ENCODE results near the gene NANP.

NANP gene, protein sequence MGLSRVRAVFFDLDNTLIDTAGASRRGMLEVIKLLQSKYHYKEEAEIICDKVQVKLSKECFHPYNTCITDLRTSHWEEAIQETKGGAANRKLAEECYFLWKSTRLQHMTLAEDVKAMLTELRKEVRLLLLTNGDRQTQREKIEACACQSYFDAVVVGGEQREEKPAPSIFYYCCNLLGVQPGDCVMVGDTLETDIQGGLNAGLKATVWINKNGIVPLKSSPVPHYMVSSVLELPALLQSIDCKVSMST

DNA sequence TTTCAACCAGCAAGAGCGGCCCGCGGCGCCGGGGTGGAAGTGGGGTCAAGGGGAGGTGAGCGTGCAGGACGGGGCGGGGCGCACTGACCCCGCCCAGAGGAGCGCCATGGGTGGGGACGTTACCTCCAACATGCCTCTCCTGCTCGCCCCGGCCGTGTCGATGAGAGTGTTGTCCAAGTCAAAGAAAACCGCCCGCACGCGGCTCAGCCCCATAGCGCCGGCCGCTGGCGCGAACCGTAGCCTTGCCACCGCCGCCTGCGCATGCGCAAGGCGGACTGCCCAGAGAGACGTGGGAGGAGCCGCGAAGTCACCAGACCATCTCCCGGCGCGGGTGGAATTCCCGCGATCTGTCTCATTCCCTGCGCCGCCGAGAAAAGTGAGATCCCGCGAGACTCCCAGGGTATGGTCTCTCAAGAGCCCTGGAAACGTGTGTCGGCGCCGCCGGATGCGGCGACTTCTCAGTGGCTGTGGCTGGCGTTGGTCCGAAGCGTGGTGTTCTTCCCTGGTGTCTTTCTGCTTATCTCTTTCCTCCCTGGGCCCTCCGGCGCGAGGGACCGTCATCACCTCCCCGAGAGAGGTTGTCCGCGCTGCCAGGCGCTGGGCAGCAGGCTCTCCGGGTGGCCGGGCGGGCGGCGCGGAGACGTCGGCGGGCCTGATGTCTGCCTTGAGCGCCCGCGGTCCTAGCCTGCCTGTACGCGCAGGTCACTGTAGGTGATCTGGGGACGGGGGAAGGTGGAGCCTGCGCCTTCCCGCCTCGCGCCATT lies at the start of gene NANP:
Gene NANP, minus strand, starts transcription at position 279 of the 764 bp plus-strand sequence. Its CDS starts 66 bp downstream, at position 213.
- H2AFZ ChIP-seq (ENCODE audit: low read length), result peak within 1 kb of the TSS; percentile 93
- peaks cover 69% of the 10 kb centered on the region for H3K79me2 ChIP-seq (ENCODE audit: insufficient read depth, low read length)
- no peaks in the 10 kb centered on the region for H3K9me2 ChIP-seq (replicated peaks; ENCODE audit: low read depth, low read length)

DNA sequence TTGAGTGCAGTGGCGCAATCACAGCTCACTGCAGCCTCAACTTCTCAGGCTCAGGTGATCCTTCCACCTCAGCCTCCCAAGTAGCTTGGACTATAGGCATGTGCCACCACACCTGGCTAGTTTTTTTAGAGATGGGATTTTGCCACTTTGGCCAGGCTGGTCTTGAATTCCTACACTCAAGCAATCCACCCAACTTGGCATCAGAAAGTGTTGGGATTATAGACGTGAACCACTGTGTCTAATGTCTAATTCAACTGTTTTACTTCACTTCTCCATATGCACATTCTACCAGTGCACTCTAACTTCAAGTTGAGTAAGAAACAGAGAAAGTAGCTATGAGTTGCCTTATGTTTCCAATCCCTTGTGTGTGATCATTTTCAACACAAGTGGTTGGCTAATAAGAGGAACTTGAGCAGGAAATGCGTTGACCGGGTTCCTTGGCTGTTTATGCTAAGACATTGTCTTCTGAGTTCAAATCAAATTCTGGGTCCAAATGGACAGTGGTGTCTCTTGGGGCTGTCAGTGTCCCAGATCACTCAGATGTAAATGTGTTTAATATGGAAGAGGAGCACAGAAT lies 48.9 kb upstream of the NANP start:
- no peaks in the 10 kb centered on the region for H3F3A ChIP-seq (ENCODE audit: low read depth)
- no peaks in the 10 kb centered on the region for H4K20me1 ChIP-seq (ENCODE audit: insufficient read depth, low read length, poor library complexity, severe bottlenecking)
- no peak overlapping the region for H2AFZ ChIP-seq (ENCODE audit: low read length)
- no peak overlapping the region for H3K4me2 ChIP-seq (ENCODE audit: low read depth, low read length, poor library complexity, severe bottlenecking)
- no peaks in the 10 kb centered on the region for H3K9me2 ChIP-seq (replicated peaks; ENCODE audit: low read depth, low read length)
- no peaks in the 10 kb centered on the region for H3K4me1 ChIP-seq (ENCODE audit: insufficient read depth, low read length, poor library complexity, severe bottlenecking)
- H3K36me3 ChIP-seq (ENCODE audit: insufficient read depth, low read length), result peaks cover 46% of the 10 kb centered on the region; the same call in 1 of the 2 replicates
- no peaks in the 10 kb centered on the region for H3K9me3 ChIP-seq (ENCODE audit: insufficient read depth, low read depth, low read length)
- H3K27me3 ChIP-seq (ENCODE audit: insufficient read depth, low read length, poor library complexity, severe bottlenecking), result no peaks in the 10 kb centered on the region
- no peak overlapping the region for H3K9ac ChIP-seq (ENCODE audit: low read depth, low read length, poor library complexity, severe bottlenecking)
- H3K4me3 ChIP-seq (ENCODE audit: low read length, poor library complexity, severe bottlenecking), result no peak overlapping the region
- H3K79me2 ChIP-seq (ENCODE audit: insufficient read depth, low read length), result no peaks in the 10 kb centered on the region
- TF ChIP-seq EZH2phosphoT487 (IDR thresholded peaks at IDR 0.05; ENCODE audit: borderline replicate concordance), result no peak
- TF ChIP-seq, protein P1, sequence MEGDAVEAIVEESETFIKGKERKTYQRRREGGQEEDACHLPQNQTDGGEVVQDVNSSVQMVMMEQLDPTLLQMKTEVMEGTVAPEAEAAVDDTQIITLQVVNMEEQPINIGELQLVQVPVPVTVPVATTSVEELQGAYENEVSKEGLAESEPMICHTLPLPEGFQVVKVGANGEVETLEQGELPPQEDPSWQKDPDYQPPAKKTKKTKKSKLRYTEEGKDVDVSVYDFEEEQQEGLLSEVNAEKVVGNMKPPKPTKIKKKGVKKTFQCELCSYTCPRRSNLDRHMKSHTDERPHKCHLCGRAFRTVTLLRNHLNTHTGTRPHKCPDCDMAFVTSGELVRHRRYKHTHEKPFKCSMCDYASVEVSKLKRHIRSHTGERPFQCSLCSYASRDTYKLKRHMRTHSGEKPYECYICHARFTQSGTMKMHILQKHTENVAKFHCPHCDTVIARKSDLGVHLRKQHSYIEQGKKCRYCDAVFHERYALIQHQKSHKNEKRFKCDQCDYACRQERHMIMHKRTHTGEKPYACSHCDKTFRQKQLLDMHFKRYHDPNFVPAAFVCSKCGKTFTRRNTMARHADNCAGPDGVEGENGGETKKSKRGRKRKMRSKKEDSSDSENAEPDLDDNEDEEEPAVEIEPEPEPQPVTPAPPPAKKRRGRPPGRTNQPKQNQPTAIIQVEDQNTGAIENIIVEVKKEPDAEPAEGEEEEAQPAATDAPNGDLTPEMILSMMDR (conservative IDR thresholded peaks at IDR 0.05; ENCODE audit: low read length), result no peak

More for the DNA sequence above, at the start of gene NANP:
- Histone ChIP-seq H3K9ac (ENCODE audit: low read depth, low read length, poor library complexity, severe bottlenecking) (peak within 1 kb of the TSS; percentile 98), H3K36me3 (ENCODE audit: insufficient read depth, low read length) (no peaks in the 10 kb centered on the region), H3K9me3 (ENCODE audit: insufficient read depth, low read depth, low read length) (no peaks in the 10 kb centered on the region), H3K4me1 (ENCODE audit: insufficient read depth, low read length, poor library complexity, severe bottlenecking) (peaks cover 34% of the 10 kb centered on the region), H3K4me2 (ENCODE audit: low read depth, low read length, poor library complexity, severe bottlenecking) (peak within 1 kb of the TSS; percentile 96), H3K4me3 (ENCODE audit: low read length, poor library complexity, severe bottlenecking) (peak within 1 kb of the TSS; percentile 87), H3F3A (ENCODE audit: low read depth) (no peaks in the 10 kb centered on the region), H3K27me3 (ENCODE audit: insufficient read depth, low read length, poor library complexity, severe bottlenecking) (no peaks in the 10 kb centered on the region), H4K20me1 (ENCODE audit: insufficient read depth, low read length, poor library complexity, severe bottlenecking) (peaks cover 28% of the 10 kb centered on the region)
- TF ChIP-seq, protein P1 (conservative IDR thresholded peaks at IDR 0.05; ENCODE audit: low read length), result no peak
- TF ChIP-seq EZH2phosphoT487 (IDR thresholded peaks at IDR 0.05; ENCODE audit: borderline replicate concordance), result no peak

DNA sequence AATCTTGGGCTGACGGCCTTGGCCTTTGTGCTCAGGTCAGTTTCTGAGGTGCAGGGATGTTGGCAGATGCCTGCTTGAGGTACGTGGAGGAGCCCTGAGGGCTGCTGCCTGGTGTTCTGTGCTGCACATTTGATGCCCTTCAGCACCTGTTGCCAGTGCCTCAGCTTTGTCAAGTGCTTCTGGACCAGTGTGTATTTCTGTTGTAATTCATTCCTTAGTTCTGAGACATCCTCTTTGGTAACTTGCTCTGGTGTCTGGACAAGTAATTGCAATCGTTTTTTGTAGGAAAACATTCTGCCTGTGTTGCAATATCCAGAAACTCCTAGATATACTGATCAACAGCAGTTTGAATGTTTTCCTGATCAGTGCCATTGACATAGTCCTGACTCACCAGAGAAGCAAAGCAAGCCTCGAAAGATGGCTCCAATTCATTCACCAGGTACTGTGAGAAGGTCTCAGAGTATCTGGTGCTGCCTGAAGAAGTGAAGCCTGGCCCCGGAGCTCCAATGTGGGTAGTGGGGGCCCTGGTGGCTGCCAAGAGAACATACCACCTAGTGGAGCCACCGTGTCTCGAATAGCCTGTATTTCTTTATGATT lies 46.1 kb upstream of the NANP start:
- H3K27me3 ChIP-seq (ENCODE audit: insufficient read depth, low read length, poor library complexity, severe bottlenecking), result no peaks in the 10 kb centered on the region
- H3K4me3 ChIP-seq (ENCODE audit: low read length, poor library complexity, severe bottlenecking), result no peak overlapping the region
- TF ChIP-seq, protein P1 (conservative IDR thresholded peaks at IDR 0.05; ENCODE audit: low read length), result no peak; the same call in 1 of the 2 replicates
- no peak for TF ChIP-seq EZH2phosphoT487 (IDR thresholded peaks at IDR 0.05; ENCODE audit: borderline replicate concordance)
- peaks cover 22% of the 10 kb centered on the region; the same call in 1 of the 2 replicates for H3K36me3 ChIP-seq (ENCODE audit: insufficient read depth, low read length)
- H3K4me2 ChIP-seq (ENCODE audit: low read depth, low read length, poor library complexity, severe bottlenecking), result no peak overlapping the region
- no peak overlapping the region for H2AFZ ChIP-seq (ENCODE audit: low read length)
- H3K9me3 ChIP-seq (ENCODE audit: insufficient read depth, low read depth, low read length), result no peaks in the 10 kb centered on the region
- no peaks in the 10 kb centered on the region for H3K9me2 ChIP-seq (replicated peaks; ENCODE audit: low read depth, low read length)
- H3K9ac ChIP-seq (ENCODE audit: low read depth, low read length, poor library complexity, severe bottlenecking), result no peak overlapping the region
- H3K4me1 ChIP-seq (ENCODE audit: insufficient read depth, low read length, poor library complexity, severe bottlenecking), result no peaks in the 10 kb centered on the region
- no peaks in the 10 kb centered on the region for H3F3A ChIP-seq (ENCODE audit: low read depth)
- no peaks in the 10 kb centered on the region for H3K79me2 ChIP-seq (ENCODE audit: insufficient read depth, low read length)
- H4K20me1 ChIP-seq (ENCODE audit: insufficient read depth, low read length, poor library complexity, severe bottlenecking), result no peaks in the 10 kb centered on the region

Data from Loucy (cell line).